Mammary microvascular endothelial cell (primary cell): ENCODE results near the gene RNF113B. TPM values are rescaled to one million over a fixed set of nuclear protein-coding genes. Genes with fewer than 3 reads are reported as not detected.

Experiments used
- total RNA-seq: library from RNA; depleted of rRNA; stranded (reverse); fragments of >200 nt; gene quantifications from 2 replicates; pipeline ENCODE4 v1.2.3, GENCODE V29; 2015

RNF113B gene
- not detected in 2 replicates for total RNA-seq

DNA sequence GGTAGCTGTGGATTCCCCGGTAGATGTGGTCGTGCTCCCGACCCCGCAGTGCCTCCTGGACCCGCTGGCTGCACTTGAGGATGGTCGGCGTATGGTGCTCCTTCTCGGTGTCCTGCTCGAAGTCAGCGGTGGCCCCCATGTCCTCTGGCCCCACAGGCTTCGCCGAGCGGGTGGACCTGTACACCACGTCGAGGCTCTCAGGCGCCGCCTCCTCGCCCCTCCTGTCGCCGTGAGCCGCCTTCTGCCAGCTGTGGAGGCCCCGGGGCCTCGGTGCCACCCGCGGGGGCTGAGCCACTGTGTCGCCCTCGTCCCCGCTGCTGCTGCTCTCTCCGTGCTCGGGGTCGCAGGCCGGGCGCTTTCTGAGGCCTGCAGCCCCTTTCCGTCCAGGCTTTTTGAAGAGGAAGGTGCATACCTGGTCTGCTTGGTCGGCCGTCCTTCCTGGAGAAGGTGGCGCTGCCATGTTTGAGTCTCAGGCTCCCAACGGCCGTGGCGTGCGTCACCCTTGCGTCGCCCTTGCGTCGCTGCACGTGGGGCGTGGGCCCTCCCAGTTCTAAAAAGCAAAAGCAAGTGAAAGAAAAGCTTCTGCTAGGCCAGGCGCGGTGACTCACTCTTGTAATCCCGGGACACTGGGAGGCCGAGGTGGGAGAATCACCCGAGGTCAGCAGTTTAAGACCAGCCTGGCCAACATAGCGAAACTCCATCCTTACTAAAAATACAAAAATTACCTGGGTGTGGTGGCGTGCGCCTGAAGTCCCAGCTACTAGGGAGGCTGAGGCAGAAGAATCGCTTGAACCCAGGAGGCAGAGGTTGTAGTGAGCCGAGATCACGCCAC, at the start of gene RNF113B:
TSS of gene RNF113B (minus strand) at position 493 of the 832 bp plus-strand sequence. CDS start at position 460, 33 bp downstream.

DNA sequence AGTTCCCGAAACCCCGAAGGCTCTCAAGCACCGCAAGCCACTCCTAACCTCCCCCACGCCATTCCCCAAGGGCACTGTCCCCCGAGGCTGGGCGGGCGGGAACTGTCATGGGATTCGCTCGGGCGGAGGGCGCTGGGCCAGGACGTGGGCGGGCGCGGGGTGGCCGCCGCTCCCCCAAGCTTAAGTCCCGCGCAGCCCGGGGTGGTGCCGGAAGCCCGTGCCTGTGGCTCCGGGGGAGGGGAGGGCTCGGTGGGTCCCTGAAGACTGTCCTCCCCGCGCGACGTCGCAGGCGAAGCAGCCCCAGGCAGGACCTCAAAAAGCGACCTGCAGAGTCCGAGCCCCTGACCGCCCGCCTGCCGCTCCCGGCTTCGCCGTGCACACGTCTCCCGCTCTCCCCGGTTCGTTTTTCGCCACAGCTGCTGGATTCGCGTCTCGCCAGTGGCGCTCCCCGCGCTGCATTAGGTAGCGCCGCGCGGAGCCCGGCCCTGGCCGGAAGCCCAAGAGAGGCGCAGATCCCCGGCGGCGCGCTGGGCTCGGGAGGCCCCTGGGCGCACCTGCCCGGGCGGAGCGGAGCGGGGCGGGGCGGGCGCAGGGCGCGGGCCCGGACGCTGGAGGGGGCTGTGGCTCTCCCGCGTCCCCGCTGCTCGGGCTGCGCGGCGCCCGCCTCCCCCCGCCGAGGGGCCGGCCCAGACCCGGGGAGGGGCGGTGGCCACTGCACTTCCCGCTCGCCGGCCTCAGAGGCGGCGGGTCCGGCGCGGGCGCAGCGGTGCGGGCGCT, 34.5 kb downstream of the RNF113B start, which contains the start of gene FARP1:
TSS of gene FARP1 (plus strand) at position 715 of the 777 bp plus-strand sequence. CDS start 70,149 bp downstream, outside the sequence.

Other genes with a start within 250 kb of the RNF113B start
- gene IPO5, start 223.6 kb downstream of the RNF113B start, total RNA-seq, result 117 and 124 TPM in 2 replicates
- gene FARP1, start 34.2 kb downstream of the RNF113B start, total RNA-seq, result 20.9 and 22.5 TPM in 2 replicates